K562 (cell line): ENCODE measurements around the gene RBM20. TPM values are rescaled to one million over a fixed set of nuclear protein-coding genes. Genes with fewer than 3 reads are reported as not detected.

Source experiments
- ATAC-seq: fragments of 200-7000 bp; cut with Tn5 transposase; 3 replicates; pipeline ENCODE4 v1.9.1; 2020; ENCODE audit warnings: moderate library complexity
- BruUV-seq: library from RNA; stranded (reverse); fragments of 400-500 nt; replicated peaks from 2 replicates; lab custom pipeline; 2021; lab: Mats Ljungman, UMichigan
- CTCF ChIA-PET: fragments of 300-600 bp; formaldehyde crosslinking; extraction: SDS; loops from one replicate; lab custom pipeline; 2021; ENCODE audit warnings: low intra/inter-chr PET ratio; lab: Yijun Ruan, JAX
- POLR2A ChIA-PET: fragments of 300-600, 350-650 bp; sonication (Branson Sonifier 250); formaldehyde crosslinking; extraction: SDS; loops from one replicate; lab custom pipeline; 2021; ENCODE audit warnings: antibody characterized with exemption, inconsistent platforms; lab: Yijun Ruan, JAX
- DNase-seq, 4 experiments: peaks; one replicate each; pipeline versions ENCODE4 v3.0.0 to v3.0.0-alpha.2; 2011 to 2018; ENCODE audit warnings: low spot score in 3 of 4, mixed read lengths in 3 of 4; ENCODE audit errors: extremely low read depth in 1 of 4
- FAIRE-seq: peaks from 2 replicates; lab custom pipeline; 2011; peaks lifted over from hg19 to GRCh38; lab: Jason Lieb, UNC
- H2AFZ ChIP-seq: 2 replicates; pipeline ENCODE4 v1.6.0; 2011; ENCODE audit warnings: low read depth, low read length, control low read depth, inconsistent platforms
- H3K27ac ChIP-seq: fragments of 200-600 bp; 3 replicates; pipeline ENCODE4 v1.8.0; 2011; ENCODE audit warnings: low read depth, mild to moderate bottlenecking, control low read depth, inconsistent platforms, low read length, moderate library complexity, mixed read lengths; ENCODE audit errors: extremely low read depth
- H3K27me3 ChIP-seq, 2 experiments: fragments of 300-600 bp in 1 of 2; 2 replicates in 1 of 2; 3 replicates in 1 of 2; pipeline versions ENCODE4 v1.6.0 to v1.8.0; 2011; ENCODE audit warnings: inconsistent platforms in 2 of 2, low read length in 2 of 2, mild to moderate bottlenecking in 1 of 2, mixed read lengths in 1 of 2, moderate library complexity in 1 of 2; ENCODE audit not compliant: control insufficient read depth in 2 of 2, insufficient read depth in 2 of 2
- H3K36me3 ChIP-seq: fragments of 300-600 bp; 3 replicates; pipeline ENCODE4 v1.8.0; 2011; ENCODE audit warnings: mild to moderate bottlenecking, low read length, inconsistent platforms; ENCODE audit not compliant: control insufficient read depth, insufficient read depth
- H3K4me1 ChIP-seq, 2 experiments: fragments of 200-600 bp in 1 of 2; replicated peaks in 1 of 2; 2 replicates in 1 of 2; 3 replicates in 1 of 2; pipeline versions ENCODE4 v1.5.1 to v1.8.0; 2011; ENCODE audit warnings: inconsistent platforms in 2 of 2, low read length in 2 of 2, mild to moderate bottlenecking in 1 of 2, mixed read lengths in 1 of 2, moderate library complexity in 1 of 2; ENCODE audit not compliant: control insufficient read depth in 2 of 2, insufficient read depth in 2 of 2
- H3K4me2 ChIP-seq: 2 replicates; pipeline ENCODE4 v1.6.1; 2011; ENCODE audit warnings: low read length, control low read depth, inconsistent platforms, mixed read lengths; ENCODE audit not compliant: insufficient read depth
- H3K4me3 ChIP-seq: fragments of 200-600 bp; sonication (generic), shearing (Covaris generic); 2 replicates; pipeline ENCODE4 v1.5.1; 2016; ENCODE audit warnings: control low read depth, inconsistent platforms
- H3K79me2 ChIP-seq: fragments of 200-600 bp; 3 replicates; pipeline ENCODE4 v1.8.0; 2011; ENCODE audit warnings: low read length, inconsistent platforms; ENCODE audit not compliant: control insufficient read depth, insufficient read depth
- H3K9ac ChIP-seq, 2 experiments: 2 replicates each; pipeline versions ENCODE4 v1.6.0 to v1.6.1; 2011; ENCODE audit warnings: low read depth in 2 of 2, low read length in 2 of 2, control low read depth in 1 of 2, inconsistent platforms in 1 of 2, mild to moderate bottlenecking in 1 of 2, mixed read lengths in 1 of 2; ENCODE audit not compliant: insufficient read depth in 1 of 2
- H3K9me1 ChIP-seq: one replicate; pipeline ENCODE4 v1.6.0; 2011; ENCODE audit warnings: inconsistent platforms, mild to moderate bottlenecking, low read length, moderate library complexity; ENCODE audit not compliant: control insufficient read depth, insufficient read depth
- H3K9me3 ChIP-seq: replicated peaks from 2 replicates; pipeline ENCODE4 v1.5.1; 2011; ENCODE audit warnings: low read depth, low read length, inconsistent platforms; ENCODE audit not compliant: control insufficient read depth, insufficient read depth
- H4K20me1 ChIP-seq: replicated peaks from 2 replicates; pipeline ENCODE4 v1.6.1; 2011; ENCODE audit warnings: low read length, inconsistent platforms, mixed read lengths; ENCODE audit not compliant: control insufficient read depth, insufficient read depth
- ELF1 ChIP-seq: fragments of 200-800 bp; sonication (Bioruptor generic); IDR thresholded peaks from 2 replicates; pipeline ENCODE4 v1.6.1; 2016; ENCODE audit warnings: missing genetic modification characterization, missing compliant biosample characterization
- HDAC2 ChIP-seq: fragments of 450-650 bp; IDR thresholded peaks from 2 replicates; pipeline ENCODE4 v1.6.1; 2016; ENCODE audit warnings: mild to moderate bottlenecking
- KDM1A ChIP-seq, 2 experiments: fragments of 450-650 bp; IDR thresholded peaks; 2 replicates each; pipeline ENCODE4 v1.6.1; 2016; ENCODE audit warnings: mild to moderate bottlenecking in 2 of 2
- MAFF ChIP-seq: IDR thresholded peaks from 2 replicates; pipeline ENCODE4 v1.6.1; 2012; ENCODE audit warnings: low read length, improper control_type of control experiment
- SOX6 ChIP-seq: fragments of 450-650 bp; IDR thresholded peaks from 2 replicates; pipeline ENCODE4 v1.6.1; 2014; ENCODE audit warnings: mild to moderate bottlenecking
- SPI1 ChIP-seq: IDR thresholded peaks from 2 replicates; pipeline ENCODE4 v1.6.1; 2011; ENCODE audit warnings: low read depth, low read length, control low read depth, borderline replicate concordance
- SREBF1 ChIP-seq: fragments of 150-350 bp; IDR thresholded peaks from 2 replicates; pipeline ENCODE4 v1.6.1; 2014; ENCODE audit warnings: antibody characterized with exemption, low read depth, low read length, borderline replicate concordance
- SRSF3 ChIP-seq: fragments of 200-400 bp; formaldehyde crosslinking; IDR thresholded peaks from 2 replicates; pipeline ENCODE4 v1.6.1; 2016; ENCODE audit warnings: mild to moderate bottlenecking, low read length, moderate library complexity; ENCODE audit not compliant: insufficient read depth
- ZBTB8A ChIP-seq: fragments of 450-650 bp; IDR thresholded peaks from 2 replicates; pipeline ENCODE4 v1.6.1; 2018; ENCODE audit warnings: mild to moderate bottlenecking, moderate library complexity; ENCODE audit not compliant: partially characterized antibody
- ZNF165 ChIP-seq: fragments of 250-450 bp; sonication (Bioruptor Pico); IDR thresholded peaks from 2 replicates; pipeline ENCODE4 v1.4.0; 2020; ENCODE audit warnings: borderline replicate concordance
- ZNF23 ChIP-seq: fragments of 250-450 bp; sonication (Bioruptor Pico); IDR thresholded peaks from 2 replicates; pipeline ENCODE4 v1.4.0; 2020; ENCODE audit warnings: mild to moderate bottlenecking
- ZNF77 ChIP-seq: fragments of 250-450 bp; sonication (Bioruptor Pico); IDR thresholded peaks from 2 replicates; pipeline ENCODE4 v1.5.0; 2020
- WGBS: fragments of 100-300 bp; shearing (Covaris generic); methylation state at CpG from one replicate; pipeline ENCODE4 v1.1.6; 2016; ENCODE audit warnings: low coverage, mixed read lengths; ENCODE audit not compliant: insufficient coverage; ENCODE audit errors: missing lambda C conversion rate; 5-methylcytosine and 5-hydroxymethylcytosine counted together
- in situ Hi-C: fragments of 300-500 bp; cut with MboI; formaldehyde crosslinking; loops from 4 replicates; pipeline ENCODE4 v1.15.0; 2018; ENCODE audit warnings: inconsistent platforms, mixed read lengths
- intact Hi-C: fragments of 100-400 bp; cut with micrococcal nuclease; formaldehyde crosslinking; loops from 2 replicates; pipeline ENCODE4 v1.14.2; 2022
- polyA plus RNA-seq, 8 experiments: library from polyadenylated mRNA; depleted of rRNA in 4 of 8; stranded (reverse) in 5 of 8; unstranded in 3 of 8; fragments of >200 nt; fragmentation: Nextera tagmentation in 2 of 8; fragmentation: Illumina TruSeq in 1 of 8; extraction: Ambion mirVana in 2 of 8; extraction: Trizol in 1 of 8; gene quantifications; 2 replicates each; pipeline versions ENCODE4 v1.2.1 to v1.2.3, GENCODE V29; 2011 to 2014; ENCODE audit warnings: inconsistent platforms in 1 of 8, missing spikeins in 1 of 8
- total RNA-seq, 7 experiments: library from RNA; depleted of rRNA in 6 of 7; stranded (reverse); fragments of >200 nt in 6 of 7; fragmentation: Illumina TruSeq in 2 of 7; extraction: Trizol in 2 of 7; gene quantifications; 2 replicates each; pipeline versions ENCODE4 v1.2.1 to v1.2.3, GENCODE V29; 2011 to 2021; ENCODE audit warnings: low replicate concordance in 1 of 7
- TF ChIP-seq, protein P1 (sequence below): fragments of 200-800 bp; sonication (Bioruptor generic); IDR thresholded peaks from 2 replicates; pipeline ENCODE4 v1.6.1; 2016; ENCODE audit warnings: missing genetic modification characterization, missing compliant biosample characterization
- TF ChIP-seq, protein P2 (sequence below), 2 experiments: IDR thresholded peaks; 2 replicates each; pipeline ENCODE4 v1.6.1; 2011; ENCODE audit warnings: borderline replicate concordance in 1 of 2, control low read depth in 1 of 2, low read depth in 1 of 2, low read length in 1 of 2, mild to moderate bottlenecking in 1 of 2, mixed read lengths in 1 of 2, moderate library complexity in 1 of 2; ENCODE audit not compliant: insufficient read depth in 1 of 2, insufficient read length in 1 of 2, poor library complexity in 1 of 2, severe bottlenecking in 1 of 2; ENCODE audit errors: extremely low read depth in 1 of 2
- TF ChIP-seq, protein P3 (sequence below), 3 experiments: IDR thresholded peaks in 2 of 3; conservative IDR thresholded peaks in 1 of 3; 2 replicates each; pipeline ENCODE4 v1.5.1; 2011 to 2012; ENCODE audit warnings: low read length in 3 of 3, mild to moderate bottlenecking in 3 of 3, control low read depth in 2 of 3, improper control_type of control experiment in 1 of 3, inconsistent platforms in 1 of 3, low read depth in 1 of 3, mixed read lengths in 1 of 3, moderate library complexity in 1 of 3; ENCODE audit not compliant: insufficient read depth in 2 of 3

RBM20 gene
- total and polyA plus RNA-seq, 9 of the 15 experiments (the other 6 are each of a cell fraction or from before 2014, with no cell fraction given), result 0.63 to 5.7 (median 3.2) TPM

DNA sequence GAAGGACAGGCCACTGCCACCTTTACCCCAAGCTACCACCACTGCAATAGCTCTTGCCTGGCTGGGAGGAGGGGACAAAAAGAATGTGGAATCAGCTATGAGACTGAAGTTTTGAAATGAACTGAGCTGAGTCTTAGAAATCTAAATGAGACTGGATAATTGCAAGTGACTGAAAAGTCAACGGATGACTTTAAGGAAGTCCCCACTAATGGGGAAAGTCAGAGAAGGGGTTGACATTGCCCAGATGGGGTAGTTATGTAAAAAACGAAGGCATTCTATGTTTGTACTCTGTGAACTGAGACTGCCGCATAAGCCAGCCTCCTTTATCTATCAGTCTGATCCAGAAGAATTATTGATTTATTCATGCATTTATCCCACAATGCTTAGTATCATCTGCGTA lies 67.2 kb downstream of the RBM20 start:
- no peak overlapping the region for H3K4me2 ChIP-seq
- in situ Hi-C loops (no loop called here), intact Hi-C loops (no loop called here)
- BruUV-seq, result no TSS peak
- peaks cover 10% of the 10 kb centered on the region; the same call in 1 of the 3 replicates for H3K79me2 ChIP-seq
- DNase-seq, result no peak
- WGBS, result 55% methylated on average over 4 of the region's 4 CpGs
- no peak overlapping the region for H3K9ac ChIP-seq
- H3K4me1 ChIP-seq, result no peaks in the 10 kb centered on the region; a peak in 1 of 5 replicates
- no peak overlapping the region for H2AFZ ChIP-seq
- H3K27ac ChIP-seq, result no peak overlapping the region
- ChIA-PET CTCF (no interaction called here), POLR2A (interaction anchor here (0.6 kb wide), 1 partner anchor 64 kb away, joined by 3 read pairs; no protein-coding TSS in a partner anchor)
- FAIRE-seq, result no peak
- H3K9me3 ChIP-seq, result no peaks in the 10 kb centered on the region
- H3K36me3 ChIP-seq, result no peaks in the 10 kb centered on the region
- H3K27me3 ChIP-seq, result no peaks in the 10 kb centered on the region
- TF ChIP-seq, protein P1, sequence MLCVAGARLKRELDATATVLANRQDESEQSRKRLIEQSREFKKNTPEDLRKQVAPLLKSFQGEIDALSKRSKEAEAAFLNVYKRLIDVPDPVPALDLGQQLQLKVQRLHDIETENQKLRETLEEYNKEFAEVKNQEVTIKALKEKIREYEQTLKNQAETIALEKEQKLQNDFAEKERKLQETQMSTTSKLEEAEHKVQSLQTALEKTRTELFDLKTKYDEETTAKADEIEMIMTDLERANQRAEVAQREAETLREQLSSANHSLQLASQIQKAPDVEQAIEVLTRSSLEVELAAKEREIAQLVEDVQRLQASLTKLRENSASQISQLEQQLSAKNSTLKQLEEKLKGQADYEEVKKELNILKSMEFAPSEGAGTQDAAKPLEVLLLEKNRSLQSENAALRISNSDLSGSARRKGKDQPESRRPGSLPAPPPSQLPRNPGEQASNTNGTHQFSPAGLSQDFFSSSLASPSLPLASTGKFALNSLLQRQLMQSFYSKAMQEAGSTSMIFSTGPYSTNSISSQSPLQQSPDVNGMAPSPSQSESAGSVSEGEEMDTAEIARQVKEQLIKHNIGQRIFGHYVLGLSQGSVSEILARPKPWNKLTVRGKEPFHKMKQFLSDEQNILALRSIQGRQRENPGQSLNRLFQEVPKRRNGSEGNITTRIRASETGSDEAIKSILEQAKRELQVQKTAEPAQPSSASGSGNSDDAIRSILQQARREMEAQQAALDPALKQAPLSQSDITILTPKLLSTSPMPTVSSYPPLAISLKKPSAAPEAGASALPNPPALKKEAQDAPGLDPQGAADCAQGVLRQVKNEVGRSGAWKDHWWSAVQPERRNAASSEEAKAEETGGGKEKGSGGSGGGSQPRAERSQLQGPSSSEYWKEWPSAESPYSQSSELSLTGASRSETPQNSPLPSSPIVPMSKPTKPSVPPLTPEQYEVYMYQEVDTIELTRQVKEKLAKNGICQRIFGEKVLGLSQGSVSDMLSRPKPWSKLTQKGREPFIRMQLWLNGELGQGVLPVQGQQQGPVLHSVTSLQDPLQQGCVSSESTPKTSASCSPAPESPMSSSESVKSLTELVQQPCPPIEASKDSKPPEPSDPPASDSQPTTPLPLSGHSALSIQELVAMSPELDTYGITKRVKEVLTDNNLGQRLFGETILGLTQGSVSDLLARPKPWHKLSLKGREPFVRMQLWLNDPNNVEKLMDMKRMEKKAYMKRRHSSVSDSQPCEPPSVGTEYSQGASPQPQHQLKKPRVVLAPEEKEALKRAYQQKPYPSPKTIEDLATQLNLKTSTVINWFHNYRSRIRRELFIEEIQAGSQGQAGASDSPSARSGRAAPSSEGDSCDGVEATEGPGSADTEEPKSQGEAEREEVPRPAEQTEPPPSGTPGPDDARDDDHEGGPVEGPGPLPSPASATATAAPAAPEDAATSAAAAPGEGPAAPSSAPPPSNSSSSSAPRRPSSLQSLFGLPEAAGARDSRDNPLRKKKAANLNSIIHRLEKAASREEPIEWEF, result no peak
- TF ChIP-seq KDM1A (IDR thresholded peaks at IDR 0.05) (no peak), ZNF23 (no peak), SPI1 (no peak), SREBF1 (no peak), HDAC2 (no peak), ZNF165 (CRISPR knock-in tag) (no peak), ELF1 (no peak), SOX6 (no peak), ZNF77 (CRISPR knock-in tag) (no peak), MAFF (no peak), ZBTB8A (no peak), SRSF3 (no peak)
- TF ChIP-seq, protein P2, sequence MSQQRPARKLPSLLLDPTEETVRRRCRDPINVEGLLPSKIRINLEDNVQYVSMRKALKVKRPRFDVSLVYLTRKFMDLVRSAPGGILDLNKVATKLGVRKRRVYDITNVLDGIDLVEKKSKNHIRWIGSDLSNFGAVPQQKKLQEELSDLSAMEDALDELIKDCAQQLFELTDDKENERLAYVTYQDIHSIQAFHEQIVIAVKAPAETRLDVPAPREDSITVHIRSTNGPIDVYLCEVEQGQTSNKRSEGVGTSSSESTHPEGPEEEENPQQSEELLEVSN (IDR thresholded peaks at IDR 0.05; ENCODE audit: borderline replicate concordance in 1 of 2, extremely low read depth in 1 of 2, insufficient read depth in 1 of 2, insufficient read length in 1 of 2, low read depth in 1 of 2, low read length in 1 of 2, poor library complexity in 1 of 2, severe bottlenecking in 1 of 2), result no peak
- TF ChIP-seq, protein P3, sequence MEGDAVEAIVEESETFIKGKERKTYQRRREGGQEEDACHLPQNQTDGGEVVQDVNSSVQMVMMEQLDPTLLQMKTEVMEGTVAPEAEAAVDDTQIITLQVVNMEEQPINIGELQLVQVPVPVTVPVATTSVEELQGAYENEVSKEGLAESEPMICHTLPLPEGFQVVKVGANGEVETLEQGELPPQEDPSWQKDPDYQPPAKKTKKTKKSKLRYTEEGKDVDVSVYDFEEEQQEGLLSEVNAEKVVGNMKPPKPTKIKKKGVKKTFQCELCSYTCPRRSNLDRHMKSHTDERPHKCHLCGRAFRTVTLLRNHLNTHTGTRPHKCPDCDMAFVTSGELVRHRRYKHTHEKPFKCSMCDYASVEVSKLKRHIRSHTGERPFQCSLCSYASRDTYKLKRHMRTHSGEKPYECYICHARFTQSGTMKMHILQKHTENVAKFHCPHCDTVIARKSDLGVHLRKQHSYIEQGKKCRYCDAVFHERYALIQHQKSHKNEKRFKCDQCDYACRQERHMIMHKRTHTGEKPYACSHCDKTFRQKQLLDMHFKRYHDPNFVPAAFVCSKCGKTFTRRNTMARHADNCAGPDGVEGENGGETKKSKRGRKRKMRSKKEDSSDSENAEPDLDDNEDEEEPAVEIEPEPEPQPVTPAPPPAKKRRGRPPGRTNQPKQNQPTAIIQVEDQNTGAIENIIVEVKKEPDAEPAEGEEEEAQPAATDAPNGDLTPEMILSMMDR (IDR thresholded peaks at IDR 0.05 in 2 of 3, conservative IDR thresholded peaks at IDR 0.05 in 1 of 3; ENCODE audit: insufficient read depth in 2 of 3, low read depth in 1 of 3, low read length in 3 of 3), result no peak
- no peaks in the 10 kb centered on the region for H4K20me1 ChIP-seq
- H3K9me1 ChIP-seq, result no peaks in the 10 kb centered on the region
- no peak for ATAC-seq
- no peak overlapping the region for H3K4me3 ChIP-seq
